HG03460 (cell line): ENCODE results near the gene WDR37.

Experiments
- ATAC-seq: cut with Tn5 transposase; IDR thresholded peaks from one replicate; pipeline ENCODE4 v1.9.1; 2021; ENCODE audit not compliant: unreplicated experiment

Gene WDR37

DNA sequence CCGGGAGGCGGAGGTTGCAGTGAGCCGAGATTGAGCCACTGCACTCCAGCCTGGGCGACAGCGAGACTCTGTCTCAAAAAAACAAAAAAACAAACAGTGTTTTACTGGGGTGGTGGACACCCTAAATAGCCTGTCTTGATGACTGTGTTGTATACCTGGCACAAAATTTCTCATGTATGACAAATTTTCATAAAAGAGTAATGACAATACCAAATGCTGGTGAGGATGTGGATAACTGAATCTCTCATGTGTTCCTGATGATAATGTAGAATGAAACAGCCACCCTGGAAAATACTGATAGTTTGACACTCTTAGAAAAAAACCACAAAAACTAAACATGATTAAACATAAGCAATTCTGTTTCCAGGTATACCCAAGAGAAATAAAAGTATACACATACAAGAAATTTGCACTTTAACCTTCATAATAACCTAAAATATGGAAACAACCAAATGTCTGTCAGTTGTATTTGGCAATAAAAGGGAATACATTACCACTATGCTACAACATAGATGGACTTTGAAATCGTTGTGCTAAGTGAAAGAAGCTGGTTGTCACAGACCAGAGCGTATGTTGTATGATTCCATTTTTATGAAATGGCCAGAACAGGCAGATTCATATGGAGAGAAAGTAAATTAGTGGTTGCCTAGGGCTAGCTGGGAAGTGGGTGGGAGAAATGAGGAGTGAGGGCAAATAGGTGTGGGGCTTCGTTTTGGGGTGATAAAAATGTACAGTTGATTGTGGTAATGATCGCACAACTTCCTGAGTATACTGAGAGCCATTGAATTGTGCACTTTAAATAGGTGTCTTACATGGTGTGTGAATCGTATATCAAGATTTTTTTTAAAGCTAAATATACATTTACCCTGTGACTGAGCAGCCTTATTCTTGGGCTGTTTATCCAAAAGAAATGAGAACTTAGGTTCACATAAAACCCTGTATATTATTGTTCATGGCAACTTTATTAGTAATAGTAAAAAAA is 12.5 kb downstream of the WDR37 start:
- no peak for ATAC-seq

- ATAC-seq: no peak
Observed at GRCh38 chr10:1070919-1071318, 14.7 kb downstream of the WDR37 start.

GRCh38 chr10:1074052-1074747 is 18.0 kb downstream of the WDR37 start:
- ATAC-seq: no peak

GRCh38 chr10:1074748-1075308 is 18.6 kb downstream of the WDR37 start:
- no peak for ATAC-seq

- no peak for ATAC-seq
Observed at GRCh38 chr10:1078668-1079067, 22.5 kb downstream of the WDR37 start.

DNA sequence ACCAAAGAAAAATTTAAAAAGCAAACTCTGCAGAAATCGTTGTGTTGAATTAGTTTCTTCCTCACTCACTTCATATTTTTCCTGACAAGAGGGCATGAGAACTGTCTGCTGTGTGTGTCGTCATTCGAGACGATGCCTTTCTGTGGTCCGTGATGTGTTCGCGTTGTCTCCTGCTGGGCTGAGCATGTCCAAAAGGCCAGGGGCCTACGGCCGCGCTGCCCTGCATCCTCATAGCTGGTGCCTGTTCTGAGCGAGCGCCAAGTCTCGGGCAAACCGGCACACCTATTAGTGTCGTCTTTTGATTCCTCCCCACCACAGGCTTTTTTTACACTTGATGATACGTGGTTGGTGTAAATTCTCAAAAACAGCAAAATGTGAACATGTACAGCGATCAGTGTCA is 27.4 kb downstream of the WDR37 start:
- ATAC-seq: no peak

GRCh38 chr10:1084011-1084950 is 28.1 kb downstream of the WDR37 start:
- ATAC-seq: no peak

- no peak for ATAC-seq
Observed at GRCh38 chr10:1085258-1085657, 29.1 kb downstream of the WDR37 start.

- no peak for ATAC-seq
Observed at GRCh38 chr10:1086787-1087186, 30.6 kb downstream of the WDR37 start.

DNA sequence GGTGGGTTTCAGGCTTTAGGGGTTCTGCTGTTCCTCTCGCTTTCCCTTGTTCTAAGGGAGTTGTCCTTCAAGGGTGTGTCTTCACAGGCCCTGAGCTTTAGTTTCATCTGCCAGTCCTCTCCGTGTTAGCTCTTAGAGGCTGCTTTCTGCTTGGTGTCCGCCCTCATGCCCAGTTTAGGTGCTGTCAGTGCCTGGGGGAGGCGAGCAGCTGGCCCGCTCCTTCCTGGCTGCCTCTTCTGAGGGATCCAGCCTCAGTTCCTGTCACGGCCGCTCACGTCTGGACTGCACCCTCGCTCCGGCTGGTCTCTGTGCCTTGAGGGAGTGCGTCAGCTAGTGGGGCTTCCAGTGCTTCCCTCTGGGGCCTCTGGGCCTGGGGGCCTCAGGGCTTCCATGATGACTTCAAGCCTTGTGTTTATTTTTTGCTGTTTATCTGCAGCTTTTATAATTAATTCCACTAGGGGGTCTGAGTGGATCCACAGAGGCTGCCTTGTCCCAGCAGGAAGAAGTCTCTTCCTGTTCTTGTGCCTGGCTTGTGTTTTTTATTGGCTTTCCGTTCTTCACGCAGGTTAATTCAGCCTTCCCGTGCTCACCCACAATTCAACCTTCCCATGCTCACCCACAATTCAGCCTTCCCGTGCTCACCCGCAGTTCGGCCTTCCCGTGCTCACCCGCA is 33.0 kb downstream of the WDR37 start:
- no peak for ATAC-seq

DNA sequence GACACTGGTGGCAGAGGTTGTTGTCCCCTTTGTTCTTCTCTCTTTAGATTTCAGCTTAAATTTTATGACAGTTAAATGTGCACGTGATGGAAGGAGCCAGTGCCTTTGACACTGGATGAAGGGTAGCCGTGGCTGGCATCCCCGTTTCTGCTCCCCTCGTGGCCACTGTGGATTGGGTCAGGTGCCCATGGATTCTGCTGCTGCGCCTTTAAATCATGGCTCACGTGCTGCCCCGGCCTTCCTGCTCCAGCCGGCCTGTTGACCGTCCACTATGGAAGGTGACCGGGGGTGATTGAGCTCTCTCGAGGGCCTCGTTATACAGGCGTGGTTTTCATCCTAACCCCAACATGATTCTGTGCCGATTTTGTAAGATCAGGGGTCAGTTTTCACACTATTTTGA is 34.5 kb downstream of the WDR37 start:
- ATAC-seq: no peak

DNA sequence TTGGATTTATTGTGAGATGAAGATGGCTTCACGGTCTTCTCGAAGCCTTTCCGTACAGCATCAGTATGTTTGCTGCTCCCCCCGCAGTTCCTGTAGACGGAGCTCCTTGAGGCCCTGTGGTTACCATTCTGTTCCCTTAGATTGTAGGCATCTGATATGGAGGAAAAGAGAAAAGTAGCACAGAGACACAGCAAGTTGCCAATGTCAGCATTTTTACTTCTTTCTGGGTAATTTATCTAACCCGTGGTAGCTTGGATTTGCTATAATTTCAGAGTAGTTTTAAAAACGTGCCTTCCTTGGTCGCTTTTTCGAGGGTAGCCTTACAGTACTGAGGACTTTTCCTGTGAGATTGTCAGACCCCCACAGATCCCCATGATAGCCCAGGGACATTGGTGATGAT is 37.5 kb downstream of the WDR37 start:
- ATAC-seq: no peak

DNA sequence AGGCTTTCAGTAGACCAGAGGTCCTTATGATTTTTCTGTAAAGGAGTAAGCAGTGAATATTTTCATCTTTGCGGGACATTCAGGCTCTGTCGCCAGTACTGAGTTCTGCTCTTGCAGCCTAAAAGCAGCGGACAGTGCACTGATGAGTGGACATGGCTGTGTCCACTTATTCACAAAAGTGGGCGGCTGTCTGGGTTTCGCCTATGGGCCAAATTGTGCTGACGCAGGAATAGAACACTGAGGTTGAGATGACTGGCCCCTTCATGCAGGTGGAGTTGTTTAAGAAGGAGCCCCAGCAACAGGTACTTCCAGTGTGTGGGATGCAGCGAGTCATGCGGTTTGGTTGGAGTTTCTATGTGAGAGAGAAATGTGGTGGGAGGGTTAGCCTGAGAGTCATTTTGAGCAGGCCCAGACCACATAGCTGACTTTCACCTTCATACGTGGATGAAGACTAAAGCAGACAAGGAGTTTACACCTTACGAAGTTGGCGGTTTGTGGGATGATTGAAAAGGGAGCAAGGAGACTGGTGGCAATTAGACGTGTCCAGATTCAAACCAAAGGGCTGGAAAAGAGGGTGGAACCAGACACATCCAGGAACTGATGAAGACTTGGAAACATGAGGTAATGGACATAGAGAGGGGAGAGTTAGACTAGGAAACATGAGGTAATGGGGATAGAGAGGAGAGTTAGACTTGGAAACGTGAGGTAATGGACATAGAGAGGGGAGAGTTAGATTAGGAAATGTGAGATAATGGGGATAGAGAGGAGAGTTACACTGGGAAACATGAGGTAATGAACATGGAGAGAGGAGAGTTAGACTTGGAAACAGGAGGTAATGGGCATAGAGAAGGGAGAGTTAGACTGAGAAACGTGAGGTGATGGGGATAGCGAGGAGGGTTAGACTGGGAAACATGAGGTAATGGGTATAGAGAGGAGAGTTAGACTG is 38.2 kb downstream of the WDR37 start:
- no peak for ATAC-seq

- no peak for ATAC-seq
Observed at GRCh38 chr10:1095498-1095897, 39.3 kb downstream of the WDR37 start.

DNA sequence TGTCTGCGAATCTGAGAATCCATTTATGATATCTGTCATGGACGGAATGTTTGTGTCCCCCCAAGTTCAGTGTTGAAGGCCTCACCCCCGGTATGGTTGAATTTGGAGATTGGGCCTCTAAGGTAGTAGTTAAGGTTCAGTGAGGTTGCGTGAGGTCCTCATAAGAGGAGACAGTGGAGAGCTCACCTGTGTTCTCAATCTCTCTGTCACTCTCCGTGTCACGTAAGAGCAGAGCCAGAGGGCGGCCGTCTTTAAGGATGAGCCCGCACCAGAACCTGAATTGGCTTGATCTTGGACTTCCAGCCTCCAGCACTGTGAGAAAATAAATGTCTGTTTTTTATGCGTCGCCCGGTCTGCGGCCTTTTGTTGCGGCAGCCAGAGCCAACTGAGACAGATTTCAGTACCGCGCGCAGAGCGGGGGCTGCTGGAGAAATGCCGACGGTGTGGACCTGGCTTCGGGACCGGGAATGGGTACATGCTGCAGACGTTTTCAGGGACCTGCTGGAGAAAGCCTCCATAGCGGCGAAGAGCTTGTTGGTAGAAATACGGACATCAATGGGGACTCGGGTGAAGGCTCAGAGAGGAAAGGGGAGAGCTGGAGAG is 40.2 kb downstream of the WDR37 start:
- no peak for ATAC-seq

- ATAC-seq: no peak
Observed at GRCh38 chr10:1097436-1097835, 41.3 kb downstream of the WDR37 start.

DNA sequence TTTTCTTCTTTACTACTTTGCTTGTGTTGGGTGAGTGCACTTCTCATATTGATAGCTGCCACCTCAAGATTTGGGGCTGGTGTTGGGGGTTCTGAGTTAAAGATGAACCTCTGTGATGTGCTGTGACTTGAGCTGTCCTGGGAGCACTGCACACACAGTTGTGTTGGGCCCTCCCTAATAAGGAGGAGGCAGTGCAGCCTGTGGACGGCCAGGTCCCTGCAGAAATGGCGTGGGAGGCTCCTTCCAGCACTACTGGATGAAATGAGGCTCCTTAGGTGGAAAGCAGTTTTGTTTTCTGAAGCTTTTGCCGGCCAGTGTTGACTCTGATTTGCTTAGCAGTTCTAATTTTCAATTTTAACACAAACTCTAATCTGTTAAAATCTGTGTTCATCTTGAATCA is 44.0 kb downstream of the WDR37 start:
- ATAC-seq: no peak

DNA sequence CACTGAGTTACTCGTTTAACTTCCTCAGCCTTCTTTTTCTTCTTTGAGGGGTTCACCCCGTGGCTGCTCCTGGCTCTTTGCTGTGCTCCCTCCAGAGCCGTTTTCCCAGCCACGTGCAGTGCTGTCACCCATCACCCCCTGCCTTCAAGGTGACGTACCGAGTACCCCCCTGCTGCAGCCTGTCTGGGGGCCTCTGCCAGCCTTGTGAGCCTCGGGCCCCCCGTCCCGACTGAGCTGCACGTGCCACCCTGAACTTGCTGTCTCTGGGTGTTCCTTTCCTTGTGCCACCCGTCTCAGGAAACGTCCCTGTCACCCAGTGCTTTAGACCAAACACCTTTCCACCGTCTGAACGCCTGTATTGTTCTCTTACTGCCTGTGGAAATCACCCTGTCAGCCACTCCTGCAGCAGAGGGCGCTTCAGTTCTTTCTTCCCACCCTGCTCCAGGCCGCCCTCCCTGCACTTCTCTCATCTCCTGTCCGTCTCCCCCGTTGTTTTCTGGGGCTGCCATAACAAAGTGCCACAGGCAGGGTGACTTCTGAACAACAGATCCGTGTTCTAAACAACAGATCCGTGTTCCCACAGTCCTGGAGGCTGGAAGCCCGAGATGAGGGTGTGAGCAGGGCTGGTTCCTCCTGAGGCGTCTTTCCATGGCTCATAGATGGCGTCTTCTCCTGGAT is 44.6 kb downstream of the WDR37 start:
- ATAC-seq: no peak
